ENCODE results near the gene GRIP2. TPM values are rescaled to one million over a fixed set of nuclear protein-coding genes. Genes with fewer than 3 reads are reported as not detected.

Gene GRIP2
- total RNA-seq, 1 donor from 2014 or later: not detected

- Histone ChIP-seq H3K27me3 (ENCODE audit: control insufficient read depth, insufficient read depth, low read length) (no peaks in the 10 kb centered on the region), H3K4me3 (ENCODE audit: low read depth, low read length) (no peak overlapping the region), H3K36me3 (ENCODE audit: control insufficient read depth, insufficient read depth, low read length) (peaks cover 10% of the 10 kb centered on the region)
- TF ChIP-seq CTCF (IDR thresholded peaks at IDR 0.05; ENCODE audit: insufficient read depth, low read length, poor library complexity, severe bottlenecking): no peak
- DNase-seq (ENCODE audit: low read depth): no peak
Measured at GRCh38 chr3:14471016-14471415, 69.1 kb downstream of the GRIP2 start.

- Histone ChIP-seq H3K27me3 (ENCODE audit: control insufficient read depth, insufficient read depth, low read length) (no peaks in the 10 kb centered on the region), H3K4me3 (ENCODE audit: low read depth, low read length) (no peak overlapping the region), H3K36me3 (ENCODE audit: control insufficient read depth, insufficient read depth, low read length) (peaks cover 10% of the 10 kb centered on the region)
- no peak for DNase-seq (ENCODE audit: low read depth)
- TF ChIP-seq CTCF (IDR thresholded peaks at IDR 0.05; ENCODE audit: insufficient read depth, low read length, poor library complexity, severe bottlenecking): no peak
Measured at GRCh38 chr3:14470461-14470860, 69.7 kb downstream of the GRIP2 start.

- H3K36me3 ChIP-seq (ENCODE audit: control insufficient read depth, insufficient read depth, low read length): peaks cover 10% of the 10 kb centered on the region
- no peak for DNase-seq (ENCODE audit: low read depth)
- TF ChIP-seq CTCF (IDR thresholded peaks at IDR 0.05; ENCODE audit: insufficient read depth, low read length, poor library complexity, severe bottlenecking): no peak
- no peak overlapping the region for H3K4me3 ChIP-seq (ENCODE audit: low read depth, low read length)
- H3K27me3 ChIP-seq (ENCODE audit: control insufficient read depth, insufficient read depth, low read length): no peaks in the 10 kb centered on the region
Measured at GRCh38 chr3:14468621-14468981, 71.5 kb downstream of the GRIP2 start.

- Histone ChIP-seq H3K27me3 (ENCODE audit: control insufficient read depth, insufficient read depth, low read length) (no peaks in the 10 kb centered on the region), H3K4me3 (ENCODE audit: low read depth, low read length) (no peak overlapping the region), H3K36me3 (ENCODE audit: control insufficient read depth, insufficient read depth, low read length) (peaks cover 10% of the 10 kb centered on the region)
- no peak for DNase-seq (ENCODE audit: low read depth)
- peak; percentile 84 for TF ChIP-seq CTCF (IDR thresholded peaks at IDR 0.05; ENCODE audit: insufficient read depth, low read length, poor library complexity, severe bottlenecking)
Measured at GRCh38 chr3:14467814-14468620, 72.1 kb downstream of the GRIP2 start.

- no peak for TF ChIP-seq CTCF (IDR thresholded peaks at IDR 0.05; ENCODE audit: insufficient read depth, low read length, poor library complexity, severe bottlenecking)
- Histone ChIP-seq H3K27me3 (ENCODE audit: control insufficient read depth, insufficient read depth, low read length) (no peaks in the 10 kb centered on the region), H3K4me3 (ENCODE audit: low read depth, low read length) (no peak overlapping the region), H3K36me3 (ENCODE audit: control insufficient read depth, insufficient read depth, low read length) (peaks cover 9% of the 10 kb centered on the region)
- DNase-seq (ENCODE audit: low read depth): no peak
Measured at GRCh38 chr3:14466179-14466903, 73.8 kb downstream of the GRIP2 start.

All from kidney epithelial cell (primary cell).